Inflammatory macrophage treated with lipopolysaccharide for 1 hour (primary cell): Measurements from ENCODE around the gene ERP44.
"Not testable (repeated sequence)": the region's sequence is repeated elsewhere in the genome, so short reads cannot be mapped to it uniquely, and the experiment has no call there.

ENCODE experiments used
- DNase-seq, 2 donors: peaks; one replicate each; pipeline ENCODE4 v3.0.0-alpha.2; 2020 to 2022

Gene ERP44

DNA sequence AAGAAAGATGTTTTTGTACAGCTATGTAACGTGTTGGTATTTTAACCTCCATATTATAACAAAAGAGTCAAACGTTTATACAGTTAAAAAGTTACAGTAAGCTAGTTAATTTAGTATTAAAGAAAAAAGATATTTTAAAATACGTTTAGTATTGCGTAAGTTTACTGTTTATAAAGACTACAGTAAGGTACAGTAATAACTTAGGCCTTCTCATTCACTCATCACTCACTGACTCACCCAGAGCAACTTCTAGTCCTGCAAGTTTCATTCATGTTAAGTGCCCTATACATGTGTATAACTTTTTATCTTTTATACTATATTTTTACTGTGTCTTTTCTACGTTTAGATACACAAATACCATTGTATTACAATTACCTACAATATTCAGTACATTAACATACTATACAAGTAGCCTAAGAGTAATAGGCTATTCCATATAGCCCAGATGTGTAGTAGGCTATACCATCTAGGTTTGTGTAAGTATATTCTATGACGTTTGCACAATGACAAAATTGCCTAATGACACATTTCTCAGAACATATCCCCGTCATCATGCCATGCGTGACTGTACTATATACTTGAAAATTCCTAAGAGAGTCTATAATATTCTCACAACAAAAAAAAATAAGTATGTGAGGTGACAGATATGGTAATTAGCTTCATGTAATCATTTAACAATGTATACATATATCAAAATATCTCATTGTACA, 33.8 kb downstream of the ERP44 start:
- peak in 1 of 2 donors; percentile 25 for DNase-seq

DNA sequence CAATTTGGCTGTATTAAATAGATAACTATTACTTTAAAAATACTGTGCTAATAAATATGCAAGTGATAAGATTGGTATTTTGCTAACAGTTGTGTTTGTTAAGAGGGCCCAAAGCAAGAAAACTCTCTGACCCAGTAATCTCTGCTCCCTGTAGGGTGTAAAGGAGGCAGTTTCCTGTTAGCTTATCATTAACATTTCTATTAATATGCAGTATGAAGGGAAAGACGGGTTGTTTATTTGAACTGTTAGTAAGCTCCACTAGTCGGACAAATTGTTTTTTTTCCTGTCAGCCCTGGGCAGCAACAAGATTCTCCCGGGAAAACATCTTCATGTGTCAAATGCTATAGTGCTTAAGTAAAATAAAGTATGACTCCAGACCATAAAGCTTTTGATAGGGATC, 35.6 kb downstream of the ERP44 start:
- no peak for DNase-seq

DNA sequence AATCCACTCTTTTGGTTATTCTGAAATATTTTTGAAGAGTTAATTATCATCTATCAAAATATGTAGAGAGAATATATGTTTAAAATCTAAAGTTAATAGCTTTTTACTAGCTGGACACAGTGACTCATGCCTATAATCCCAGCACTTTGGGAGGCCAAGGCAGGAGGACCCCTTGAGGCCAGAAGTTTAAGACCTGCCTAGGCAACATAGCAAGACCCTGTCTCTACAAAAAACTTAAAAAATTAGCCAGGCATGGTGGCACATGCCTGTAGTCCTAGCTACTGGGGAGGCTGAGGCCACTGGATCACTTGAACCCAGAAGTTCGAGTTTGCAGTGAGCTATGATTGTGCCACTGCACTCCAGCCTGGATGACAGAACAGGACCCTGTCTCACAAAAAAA, 36.1 kb downstream of the ERP44 start:
- DNase-seq = not testable (repeated sequence)

DNA sequence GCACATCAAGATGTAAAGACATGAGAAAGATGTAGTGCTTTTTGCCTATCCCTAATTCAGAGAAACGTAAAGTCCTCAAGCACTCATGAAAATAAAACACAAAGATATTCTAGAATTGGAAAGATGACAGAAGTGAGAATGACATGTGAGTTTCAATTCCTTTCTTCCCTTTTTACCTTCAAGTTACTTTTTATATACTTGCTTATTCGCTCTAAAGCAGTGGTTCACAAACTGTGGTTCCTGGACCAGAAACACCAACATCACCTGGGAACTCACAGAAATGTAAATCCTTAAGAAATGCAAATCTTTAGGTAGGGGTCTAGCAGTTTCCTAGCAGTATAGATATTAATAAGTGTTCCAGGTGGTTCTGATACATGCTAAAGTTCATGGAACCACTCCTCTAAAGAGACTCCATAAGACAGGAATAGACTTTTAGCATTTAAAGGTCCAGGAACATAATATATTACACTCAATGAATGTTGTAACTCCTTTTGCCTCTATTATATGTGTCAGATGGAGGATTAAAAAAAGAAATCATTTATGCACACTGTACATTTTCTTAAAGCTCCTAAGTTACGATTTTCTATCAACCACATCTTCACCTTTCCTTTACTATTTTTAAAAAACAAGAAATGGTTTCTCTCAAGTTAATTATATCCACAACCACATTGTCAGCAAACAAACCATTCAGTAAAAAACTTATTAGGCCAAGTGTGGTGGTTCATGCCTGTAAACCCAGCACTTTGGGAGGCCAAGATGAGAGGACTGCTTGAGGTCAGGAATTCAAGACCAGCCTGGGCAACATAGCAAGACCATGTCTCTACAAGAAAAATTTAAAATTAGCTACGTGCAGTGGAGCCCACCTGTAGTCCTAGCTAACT, 39.9 kb downstream of the ERP44 start:
- DNase-seq = no peak

DNA sequence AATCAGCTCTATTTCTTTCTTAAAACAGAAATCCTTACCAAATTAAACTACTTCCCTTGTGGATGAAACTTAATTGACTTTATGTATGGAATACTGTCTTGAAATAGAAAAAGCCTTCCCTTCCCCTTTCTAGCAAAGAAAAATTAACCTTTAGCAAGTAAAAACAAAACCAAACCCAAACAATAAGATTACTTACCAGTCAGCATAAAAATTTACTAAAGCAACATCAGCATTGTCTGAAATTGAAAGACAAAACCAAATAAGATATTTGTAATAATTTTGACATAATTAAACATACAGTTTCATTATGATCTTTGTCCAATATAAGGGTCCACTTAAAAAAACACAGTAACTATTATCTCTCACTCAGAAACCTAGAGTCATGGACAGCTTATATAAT, 41.2 kb downstream of the ERP44 start:
- DNase-seq = no peak

DNA sequence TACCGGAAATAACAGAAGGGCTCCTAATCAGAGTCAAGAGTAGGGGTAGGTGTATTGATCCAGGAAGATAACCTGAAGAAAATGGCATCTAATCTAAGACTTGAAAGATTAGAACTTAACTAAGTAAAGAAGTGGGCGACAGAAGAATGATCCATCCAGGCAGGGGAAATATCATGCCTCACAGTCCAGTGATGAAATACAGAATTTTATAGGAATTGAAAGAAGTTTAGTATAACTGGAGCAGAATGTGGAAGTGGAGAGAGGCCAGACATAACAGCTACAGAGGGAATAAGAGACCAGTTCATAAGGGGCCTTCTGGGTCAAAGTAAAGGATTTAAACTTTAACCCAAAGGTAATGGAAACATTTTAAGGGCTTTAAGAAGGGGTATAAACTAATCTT, 42.2 kb downstream of the ERP44 start:
- peak; percentile 44 to 47 for DNase-seq

DNA sequence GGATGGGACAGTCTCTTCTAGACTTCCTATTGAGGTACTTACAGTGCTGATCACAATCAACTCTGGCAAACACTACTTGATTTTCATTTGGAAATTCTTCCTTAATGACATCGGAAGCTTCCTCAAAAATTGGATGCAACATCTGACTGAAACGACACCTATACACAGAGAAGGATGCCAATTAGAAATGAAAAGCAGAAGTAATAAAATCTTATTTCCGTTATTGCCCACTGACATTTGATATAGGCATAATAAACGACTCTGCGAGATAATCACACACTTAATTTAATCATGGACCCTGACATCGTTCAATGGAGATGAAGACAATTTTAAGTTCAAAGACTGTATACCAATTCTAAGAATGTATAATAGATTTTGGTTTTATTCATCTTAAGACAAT, 46.4 kb downstream of the ERP44 start:
- no peak for DNase-seq

DNA sequence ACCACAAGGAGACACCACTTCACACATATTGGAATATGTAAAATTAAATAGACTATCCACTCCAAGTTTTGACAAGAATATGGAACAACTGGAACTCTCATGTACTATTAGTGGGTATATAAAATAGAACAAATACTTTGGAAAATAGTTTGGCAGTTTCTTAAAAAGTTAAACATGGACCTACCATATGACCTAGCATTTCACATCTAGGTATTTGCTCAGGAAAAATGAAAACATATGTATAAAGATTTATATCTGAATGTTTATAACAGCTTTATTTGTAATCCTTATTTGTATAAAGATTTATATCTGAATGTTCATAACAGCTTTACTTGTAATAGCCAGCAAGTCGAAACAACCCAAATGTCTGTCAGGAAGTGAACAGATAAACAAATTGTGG, 49.2 kb downstream of the ERP44 start:
- no peak for DNase-seq

DNA sequence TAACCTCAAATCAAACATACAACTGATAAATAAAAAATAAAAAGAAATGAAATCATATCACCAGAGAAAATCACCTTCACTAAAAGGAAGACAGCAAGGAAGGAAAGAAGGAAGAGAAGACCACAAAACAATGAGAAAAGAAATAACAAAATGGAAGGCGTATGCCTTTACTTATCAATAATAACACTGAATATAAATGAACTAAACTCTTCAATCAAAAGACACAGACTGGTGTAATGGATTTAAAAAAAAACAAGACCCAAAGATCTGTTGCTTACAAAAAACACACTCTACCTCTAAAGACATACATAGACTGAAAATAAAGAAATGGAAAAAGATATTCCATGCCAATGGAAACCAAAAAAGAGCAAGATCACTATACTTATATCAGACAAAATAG, 60.3 kb downstream of the ERP44 start:
- DNase-seq = no peak

DNA sequence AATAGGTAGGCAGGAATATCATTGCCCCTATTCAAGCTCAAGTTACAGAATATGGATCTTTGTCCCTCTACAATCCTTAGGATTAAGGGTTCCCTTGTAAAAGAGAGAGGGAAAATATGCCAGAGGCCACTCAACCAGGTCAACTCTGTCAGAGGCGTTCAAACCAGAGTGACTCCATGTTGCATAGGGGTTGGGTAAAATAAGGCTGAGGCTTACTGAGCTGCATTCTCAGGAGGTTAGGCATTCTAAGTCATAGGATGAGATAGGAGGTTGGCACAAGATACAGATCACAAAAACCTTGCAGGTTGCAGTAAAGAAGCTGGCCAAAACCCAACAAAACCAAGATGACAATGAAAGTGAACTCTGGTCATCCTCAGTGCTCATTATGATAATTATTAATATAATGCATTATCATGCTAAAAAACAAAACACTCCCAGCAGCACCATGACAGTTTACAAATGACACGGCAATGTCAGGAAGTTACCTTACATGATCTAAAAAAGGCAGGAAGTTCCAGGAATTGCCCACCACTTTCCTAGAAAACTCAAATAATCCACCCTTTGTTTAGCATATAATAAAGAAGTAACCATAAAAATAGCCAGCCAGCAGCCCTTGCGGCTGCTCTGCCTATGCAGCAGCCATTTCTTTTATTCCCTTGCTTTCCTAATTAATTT, 64.8 kb downstream of the ERP44 start:
- DNase-seq = no peak

DNA sequence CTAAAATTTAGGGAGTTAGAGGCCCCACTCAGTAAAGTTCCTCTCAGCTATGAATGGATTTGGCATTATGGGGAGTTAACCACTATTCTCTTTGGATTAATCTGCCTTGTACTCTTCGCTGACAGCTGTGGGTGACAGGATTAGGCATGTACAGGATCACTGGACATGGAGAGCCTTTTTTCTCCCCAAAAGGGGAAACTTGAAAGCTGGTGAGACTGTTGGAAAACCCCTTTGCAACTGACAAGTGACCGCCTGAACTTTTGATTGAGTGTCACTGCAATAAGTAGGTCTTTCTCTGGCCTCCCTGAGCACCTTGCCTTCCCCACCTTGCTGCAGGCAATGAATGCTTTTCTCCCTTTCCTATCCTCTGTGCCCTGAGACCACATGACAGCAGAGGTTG, 68.3 kb downstream of the ERP44 start:
- peak; percentile 24 to 41 for DNase-seq

DNA sequence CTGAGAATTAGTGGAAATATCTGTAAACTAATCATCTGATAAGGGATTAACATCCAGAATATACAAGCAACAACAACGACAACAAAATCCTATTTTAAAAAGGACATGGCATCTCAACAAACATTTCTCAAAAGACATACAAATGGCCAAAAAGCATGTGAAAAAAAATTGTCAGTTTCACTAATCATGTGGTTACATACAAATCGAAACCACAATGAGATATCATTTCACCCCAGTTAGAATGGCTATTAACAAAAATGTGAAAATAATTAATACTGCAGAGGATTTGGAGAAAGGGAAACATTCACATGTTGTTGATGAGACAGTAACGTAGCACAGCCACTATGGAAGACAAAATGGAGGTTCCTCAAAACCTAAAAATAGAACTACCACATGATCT, 69.5 kb downstream of the ERP44 start:
- DNase-seq = no peak

DNA sequence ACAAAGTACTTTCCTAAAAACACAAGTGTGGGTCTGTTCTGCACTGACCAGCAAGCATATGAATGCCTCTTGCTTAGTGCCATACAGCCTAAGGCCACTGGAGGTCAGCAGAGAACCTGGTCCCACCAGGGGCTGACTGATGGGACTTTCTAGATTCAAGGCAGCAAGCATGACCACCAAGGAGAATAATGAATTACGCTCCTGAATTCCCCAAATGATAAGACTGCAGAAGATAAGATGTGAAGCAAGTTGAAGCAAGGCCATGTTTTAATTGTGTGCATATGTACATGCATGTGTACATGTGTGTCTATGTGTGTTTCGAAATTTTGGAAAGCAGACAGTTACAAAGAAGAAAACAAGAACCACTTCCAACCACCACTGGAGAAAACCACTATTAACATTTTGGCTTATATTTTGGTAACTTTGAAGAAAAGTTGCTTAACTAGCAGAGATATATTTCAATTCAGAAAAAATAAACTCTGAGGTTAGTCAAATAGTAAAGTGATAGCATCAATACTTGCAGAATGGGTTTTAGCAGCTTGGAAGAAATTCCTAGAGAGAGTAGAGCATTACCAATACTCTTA, 70.5 kb downstream of the ERP44 start:
- DNase-seq = peak; percentile 57 to 82

DNA sequence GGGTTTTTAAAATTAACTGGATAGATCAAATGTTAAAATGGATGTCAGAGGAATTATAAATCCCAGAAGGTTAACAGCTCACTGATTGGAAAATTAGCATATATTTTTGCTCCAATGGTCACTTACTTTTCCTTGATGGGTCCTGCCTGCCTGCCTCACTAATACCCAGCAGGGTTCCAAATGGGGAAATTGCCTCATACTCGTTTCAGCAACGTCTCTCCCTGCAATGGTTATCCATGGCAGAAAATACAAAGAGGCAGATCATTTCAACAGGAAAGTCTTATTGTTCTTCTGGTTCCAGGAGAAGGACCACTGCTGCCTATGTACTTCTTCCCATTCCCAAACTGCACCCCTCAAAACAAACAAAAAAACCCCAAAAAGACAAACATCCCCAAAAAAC, 71.3 kb downstream of the ERP44 start:
- peak; percentile 23 to 27 for DNase-seq

DNA sequence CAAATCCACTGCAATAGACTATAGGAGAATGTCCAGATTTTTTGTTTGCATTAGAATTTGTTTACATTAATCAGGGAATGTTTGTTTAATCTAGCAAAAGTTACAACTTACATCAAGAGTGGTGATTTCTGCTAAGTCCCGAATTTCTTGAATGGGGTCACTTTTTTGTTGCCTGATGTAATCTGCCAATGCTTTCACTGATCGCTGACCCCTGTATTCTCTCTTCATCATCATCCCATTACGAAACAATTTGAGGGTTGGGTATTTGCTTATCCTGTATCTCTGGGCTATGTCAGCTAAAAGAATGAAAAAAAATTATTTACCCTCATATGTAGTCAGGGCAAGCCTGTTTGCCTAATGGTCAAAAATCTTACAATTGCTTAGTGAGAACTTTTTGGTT, 76.9 kb downstream of the ERP44 start:
- DNase-seq = no peak

DNA sequence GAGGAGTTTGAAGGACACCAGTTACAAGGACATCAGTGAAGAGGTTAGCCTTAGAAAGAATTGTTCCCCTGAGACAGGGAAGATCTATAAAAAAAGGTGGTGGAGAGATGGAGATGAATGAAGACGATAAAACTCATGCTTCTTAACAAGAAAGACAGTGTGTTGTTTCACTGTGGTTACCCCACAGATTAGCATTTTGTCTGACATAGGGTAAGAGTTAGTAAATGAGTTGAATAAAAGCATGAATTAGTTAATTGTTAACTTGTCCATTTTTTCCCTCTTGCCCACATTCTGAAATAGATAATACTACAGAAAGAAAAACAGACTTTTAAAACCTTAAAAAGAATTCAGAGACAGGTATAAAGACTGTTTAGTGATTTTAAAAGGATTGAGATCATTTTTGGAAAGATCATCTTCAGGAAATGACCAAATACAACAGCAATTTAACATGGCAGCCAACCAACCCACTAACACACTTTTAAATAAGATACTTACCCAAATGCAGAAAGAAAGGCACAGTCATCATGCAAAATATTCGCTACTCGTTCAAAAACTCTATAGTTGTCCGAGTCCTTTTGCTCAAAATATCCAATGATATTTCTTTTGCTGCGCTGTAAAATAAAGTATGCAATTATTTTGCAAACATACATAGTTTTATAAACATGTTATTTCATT, 78.5 kb downstream of the ERP44 start:
- DNase-seq = no peak

DNA sequence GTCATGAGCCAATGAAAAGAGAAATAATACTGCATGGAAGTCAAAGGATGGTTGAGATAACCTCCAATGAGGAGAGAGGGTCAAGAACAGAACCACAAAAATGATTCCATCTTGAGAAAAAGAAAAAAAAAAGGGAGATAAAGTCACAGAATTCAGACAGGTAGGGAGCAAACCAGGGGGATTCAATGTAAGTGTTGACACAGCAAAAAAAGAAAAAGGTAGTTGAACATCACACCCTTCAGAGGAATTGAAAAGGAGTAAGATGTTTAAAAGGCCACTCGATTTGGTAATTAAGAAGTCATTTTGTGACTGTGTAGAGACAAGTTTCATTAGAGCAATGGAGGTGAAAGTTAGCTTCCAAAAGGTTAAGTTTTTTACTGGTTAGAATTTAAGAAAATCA, 79.3 kb downstream of the ERP44 start:
- no peak for DNase-seq

DNA sequence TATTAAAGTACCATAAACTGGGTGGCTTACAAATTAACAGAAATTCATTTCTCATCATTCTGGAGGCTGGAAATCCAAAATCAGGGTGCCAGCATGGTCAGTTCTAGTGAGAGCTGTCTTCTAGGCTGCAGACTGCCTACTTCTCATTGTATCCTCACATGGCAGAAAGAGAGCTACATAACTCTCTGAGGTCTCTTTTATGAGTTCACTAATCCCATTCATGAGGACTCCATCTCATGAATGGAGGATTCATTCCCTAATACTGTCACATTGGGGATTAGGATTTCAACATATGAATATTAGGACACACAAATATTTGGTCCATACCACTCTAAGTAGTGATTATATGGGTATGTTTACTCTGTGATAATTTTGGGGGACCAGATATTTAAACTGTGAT, 84.0 kb downstream of the ERP44 start:
- DNase-seq = no peak

DNA sequence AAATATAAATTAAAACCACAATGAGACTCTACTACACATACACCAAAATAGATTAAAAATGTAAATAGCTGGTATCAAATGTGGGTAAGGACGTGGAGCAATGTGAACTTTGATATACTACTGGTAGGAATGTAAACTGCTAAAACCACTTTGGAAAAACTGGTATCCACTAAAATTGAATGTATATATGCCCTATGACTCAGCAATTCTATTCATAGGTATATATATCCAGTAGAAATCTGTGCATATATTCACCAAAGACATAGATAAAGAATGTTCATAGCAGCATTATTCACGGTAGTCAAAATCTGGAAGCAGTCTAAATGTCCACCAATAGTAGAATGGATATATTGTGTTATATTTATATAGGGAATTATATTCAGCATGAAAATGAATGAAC, 85.2 kb downstream of the ERP44 start:
- no peak for DNase-seq

DNA sequence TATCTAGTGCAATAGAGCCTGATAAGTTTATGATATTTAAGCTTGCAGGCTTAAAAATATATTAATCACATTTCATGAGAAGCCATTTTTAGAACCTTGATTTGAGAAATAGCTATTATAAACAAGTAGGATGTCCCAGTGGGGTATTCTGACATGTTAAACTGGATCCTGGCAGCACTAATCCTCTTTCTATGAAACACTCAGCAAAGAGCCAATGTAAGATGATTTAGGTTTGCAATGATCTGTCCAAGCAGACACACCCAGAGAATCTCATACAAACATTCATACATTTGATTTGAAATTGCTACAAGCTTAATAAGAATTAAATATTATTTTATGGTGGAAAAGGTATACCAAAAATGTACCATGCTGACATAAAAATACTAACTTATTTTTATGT, 86.5 kb downstream of the ERP44 start:
- no peak for DNase-seq

DNA sequence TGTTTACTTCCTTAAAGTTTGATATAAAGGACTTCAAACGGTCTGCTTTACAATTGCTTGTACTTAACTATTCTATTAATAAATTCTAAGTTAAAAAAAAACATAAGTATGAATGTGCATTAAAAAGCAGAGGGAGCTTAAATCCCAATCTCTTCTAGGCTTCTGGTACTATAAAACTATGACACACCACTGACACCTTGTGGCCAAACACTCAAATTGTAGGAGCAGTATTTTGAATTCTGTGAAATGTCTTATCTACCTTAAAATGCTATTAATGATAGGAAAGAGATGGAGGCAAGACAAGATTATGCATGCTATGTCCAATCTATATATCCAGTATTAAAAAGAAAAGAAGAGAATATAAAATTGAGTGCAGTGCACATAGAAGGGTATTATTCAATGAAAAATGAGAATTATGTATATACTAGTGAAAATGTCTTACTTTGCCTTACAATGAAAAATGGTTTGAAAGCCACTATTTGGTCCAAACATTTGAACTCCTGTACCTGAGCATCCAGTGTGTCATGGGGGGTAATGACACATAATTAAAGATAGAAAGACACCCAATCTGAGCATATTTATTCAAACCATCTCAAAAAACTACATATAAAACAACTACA, 87.6 kb downstream of the ERP44 start:
- peak; percentile 41 to 75 for DNase-seq

DNA sequence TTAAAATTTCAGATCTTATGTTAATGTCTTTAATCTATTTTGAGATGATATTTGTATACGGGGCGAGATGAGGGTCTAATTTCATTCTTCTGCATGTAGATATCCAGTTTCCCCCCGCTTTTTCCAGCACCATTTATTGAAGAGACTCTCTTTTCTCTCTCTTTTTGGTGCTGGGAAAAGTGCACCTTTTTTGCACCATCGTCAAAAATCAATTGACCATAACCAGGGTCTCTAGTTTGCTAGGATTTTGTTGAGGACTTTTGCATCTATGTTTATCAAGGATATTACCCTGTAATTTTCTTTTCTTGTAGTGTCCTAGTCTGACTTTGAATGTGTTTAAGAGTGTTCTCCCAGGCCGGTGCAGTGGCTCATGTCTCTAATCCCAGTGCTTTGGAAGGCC, 99.0 kb downstream of the ERP44 start:
- DNase-seq = no peak
